ENCODE data around the gene ZDHHC20.
A peak's percentile ranks its signal among the peaks of the same experiment; 100 is the strongest.

GRCh38 chr13:21476893-21477472, 17.9 kb upstream of the ZDHHC20 start:
- peak; percentile 95 for TF ChIP-seq CTCF (conservative IDR thresholded peaks at IDR 0.05; ENCODE audit: low read length)
- no peak for TF ChIP-seq EZH2phosphoT487 (IDR thresholded peaks at IDR 0.05; ENCODE audit: borderline replicate concordance, low read depth, low read length)
